HepG2 (cell line): ENCODE results near the gene RUVBL1. TPM values are rescaled to one million over a fixed set of nuclear protein-coding genes. Genes with fewer than 3 reads are reported as not detected.

ENCODE experiments used
- ERF ChIP-seq: IDR thresholded peaks from 2 replicates; pipeline ENCODE4 v1.6.1; 2018; ENCODE audit warnings: missing biosample characterization, missing genetic modification reagents
- HMG20A ChIP-seq: IDR thresholded peaks from 2 replicates; pipeline ENCODE4 v1.6.1; 2016; ENCODE audit warnings: borderline replicate concordance
- MAF1 ChIP-seq: sonication (generic); formaldehyde crosslinking; IDR thresholded peaks from 2 replicates; pipeline ENCODE4 v1.5.0; 2020; ENCODE audit warnings: missing genetic modification reagents, borderline replicate concordance
- NFE2 ChIP-seq: sonication (generic); formaldehyde crosslinking; IDR thresholded peaks from 2 replicates; pipeline ENCODE4 v1.4.0; 2020; ENCODE audit warnings: missing genetic modification reagents
- NR2F1 ChIP-seq, 2 experiments: fragments of 450-650 bp in 1 of 2; formaldehyde crosslinking in 1 of 2; IDR thresholded peaks; 2 replicates each; pipeline versions ENCODE4 v1.5.0 to v1.6.1; 2016 to 2020; ENCODE audit warnings: mild to moderate bottlenecking in 1 of 2, missing compliant biosample characterization in 1 of 2, missing genetic modification reagents in 1 of 2, moderate library complexity in 1 of 2
- RCOR2 ChIP-seq: IDR thresholded peaks from 2 replicates; pipeline ENCODE4 v1.6.1; 2016; ENCODE audit warnings: missing biosample characterization, missing genetic modification reagents
- SIN3A ChIP-seq: IDR thresholded peaks from 2 replicates; pipeline ENCODE4 v1.6.1; 2011; ENCODE audit warnings: low read depth, mild to moderate bottlenecking, control low read depth, low read length, borderline replicate concordance
- ZNF326 ChIP-seq: sonication (generic); formaldehyde crosslinking; IDR thresholded peaks from 2 replicates; pipeline ENCODE4 v1.4.0; 2020; ENCODE audit warnings: missing genetic modification reagents, borderline replicate concordance
- ZNF556 ChIP-seq: sonication (generic); formaldehyde crosslinking; IDR thresholded peaks from 2 replicates; pipeline ENCODE4 v1.4.0; 2020; ENCODE audit warnings: mild to moderate bottlenecking, missing genetic modification reagents, borderline replicate concordance
- ZNF577 ChIP-seq: sonication (generic); formaldehyde crosslinking; IDR thresholded peaks from 2 replicates; pipeline ENCODE4 v1.4.0; 2020; ENCODE audit warnings: mild to moderate bottlenecking, low read depth, missing genetic modification reagents, borderline replicate concordance
- polyA plus RNA-seq, 8 experiments: library from polyadenylated mRNA; depleted of rRNA in 3 of 8; stranded (reverse) in 7 of 8; unstranded in 1 of 8; fragments of >200 nt; fragmentation: Illumina TruSeq in 4 of 8; extraction: Trizol in 4 of 8; gene quantifications; 2 replicates each; pipeline versions ENCODE4 v1.2.1 to v1.2.3, GENCODE V29; 2011 to 2016; ENCODE audit warnings: low read depth in 4 of 8, missing spikeins in 1 of 8, mixed read lengths in 1 of 8; ENCODE audit not compliant: insufficient read depth in 1 of 8
- total RNA-seq, 5 experiments: library from RNA; depleted of rRNA; stranded (reverse); fragments of >200 nt; fragmentation: Illumina TruSeq; extraction: Trizol; gene quantifications; 2 replicates each; pipeline ENCODE4 v1.2.3, GENCODE V29; 2016; ENCODE audit warnings: low read depth in 1 of 5
- TF ChIP-seq, protein P1 (sequence below): sonication (generic); formaldehyde crosslinking; IDR thresholded peaks from 2 replicates; pipeline ENCODE4 v1.4.0; 2020; ENCODE audit warnings: mild to moderate bottlenecking, missing genetic modification reagents
- TF ChIP-seq, protein P2 (sequence below): sonication (generic); formaldehyde crosslinking; IDR thresholded peaks from 2 replicates; pipeline ENCODE4 v1.5.1; 2020; ENCODE audit warnings: mild to moderate bottlenecking, missing genetic modification reagents
- TF ChIP-seq, protein P3 (sequence below): sonication (generic); formaldehyde crosslinking; IDR thresholded peaks from 2 replicates; pipeline ENCODE4 v1.4.0; 2020; ENCODE audit warnings: missing genetic modification reagents

Gene RUVBL1
- total and polyA plus RNA-seq, 2 of the 13 experiments (the other 11 are each of a cell fraction or from before 2014, with no cell fraction given) = 32.7 to 86.3 TPM

DNA sequence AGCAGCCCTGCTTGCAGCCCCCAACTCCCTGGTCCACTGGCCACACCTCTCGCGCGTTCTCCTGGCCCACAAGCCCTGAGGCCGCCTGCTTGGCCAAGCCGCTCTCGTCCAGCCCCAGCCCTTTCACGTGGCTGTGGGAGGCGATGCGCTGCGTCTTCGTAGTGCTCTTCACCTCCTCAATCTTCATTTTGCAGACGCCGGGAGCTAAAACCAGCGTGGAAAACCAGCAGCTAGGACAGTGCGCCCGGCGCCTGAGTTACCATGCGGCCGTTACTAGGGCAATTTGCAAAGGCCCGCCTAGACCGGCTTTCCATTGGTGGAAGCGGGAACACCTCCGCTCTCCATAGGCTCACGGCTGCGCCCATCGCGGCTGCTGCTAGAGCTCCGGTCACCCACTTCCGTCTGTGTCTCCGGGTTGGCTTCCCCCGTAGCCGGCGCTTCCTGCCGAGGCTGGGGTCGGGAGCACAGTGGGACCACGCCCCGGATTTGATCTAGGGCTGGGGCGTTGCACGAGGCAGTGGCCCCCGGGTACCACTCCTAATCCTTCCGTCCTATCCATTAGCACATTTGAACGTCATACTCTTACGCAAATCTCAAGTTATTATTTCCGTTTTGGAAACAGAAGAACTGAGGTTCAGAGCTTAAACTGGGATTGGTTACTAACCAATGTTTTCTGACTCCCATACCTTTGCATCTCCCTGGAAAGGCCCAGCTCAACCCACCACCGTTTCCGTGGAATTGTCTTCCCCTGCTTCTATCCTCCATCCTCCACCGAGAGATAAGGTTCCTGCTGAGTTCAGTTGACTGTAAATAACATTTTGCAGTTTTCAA is at the start of gene RUVBL1 (continued):
- TF ChIP-seq, protein P1, sequence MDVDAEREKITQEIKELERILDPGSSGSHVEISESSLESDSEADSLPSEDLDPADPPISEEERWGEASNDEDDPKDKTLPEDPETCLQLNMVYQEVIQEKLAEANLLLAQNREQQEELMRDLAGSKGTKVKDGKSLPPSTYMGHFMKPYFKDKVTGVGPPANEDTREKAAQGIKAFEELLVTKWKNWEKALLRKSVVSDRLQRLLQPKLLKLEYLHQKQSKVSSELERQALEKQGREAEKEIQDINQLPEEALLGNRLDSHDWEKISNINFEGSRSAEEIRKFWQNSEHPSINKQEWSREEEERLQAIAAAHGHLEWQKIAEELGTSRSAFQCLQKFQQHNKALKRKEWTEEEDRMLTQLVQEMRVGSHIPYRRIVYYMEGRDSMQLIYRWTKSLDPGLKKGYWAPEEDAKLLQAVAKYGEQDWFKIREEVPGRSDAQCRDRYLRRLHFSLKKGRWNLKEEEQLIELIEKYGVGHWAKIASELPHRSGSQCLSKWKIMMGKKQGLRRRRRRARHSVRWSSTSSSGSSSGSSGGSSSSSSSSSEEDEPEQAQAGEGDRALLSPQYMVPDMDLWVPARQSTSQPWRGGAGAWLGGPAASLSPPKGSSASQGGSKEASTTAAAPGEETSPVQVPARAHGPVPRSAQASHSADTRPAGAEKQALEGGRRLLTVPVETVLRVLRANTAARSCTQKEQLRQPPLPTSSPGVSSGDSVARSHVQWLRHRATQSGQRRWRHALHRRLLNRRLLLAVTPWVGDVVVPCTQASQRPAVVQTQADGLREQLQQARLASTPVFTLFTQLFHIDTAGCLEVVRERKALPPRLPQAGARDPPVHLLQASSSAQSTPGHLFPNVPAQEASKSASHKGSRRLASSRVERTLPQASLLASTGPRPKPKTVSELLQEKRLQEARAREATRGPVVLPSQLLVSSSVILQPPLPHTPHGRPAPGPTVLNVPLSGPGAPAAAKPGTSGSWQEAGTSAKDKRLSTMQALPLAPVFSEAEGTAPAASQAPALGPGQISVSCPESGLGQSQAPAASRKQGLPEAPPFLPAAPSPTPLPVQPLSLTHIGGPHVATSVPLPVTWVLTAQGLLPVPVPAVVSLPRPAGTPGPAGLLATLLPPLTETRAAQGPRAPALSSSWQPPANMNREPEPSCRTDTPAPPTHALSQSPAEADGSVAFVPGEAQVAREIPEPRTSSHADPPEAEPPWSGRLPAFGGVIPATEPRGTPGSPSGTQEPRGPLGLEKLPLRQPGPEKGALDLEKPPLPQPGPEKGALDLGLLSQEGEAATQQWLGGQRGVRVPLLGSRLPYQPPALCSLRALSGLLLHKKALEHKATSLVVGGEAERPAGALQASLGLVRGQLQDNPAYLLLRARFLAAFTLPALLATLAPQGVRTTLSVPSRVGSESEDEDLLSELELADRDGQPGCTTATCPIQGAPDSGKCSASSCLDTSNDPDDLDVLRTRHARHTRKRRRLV (CRISPR knock-in tag) = peak; percentile 98
- TF ChIP-seq NFE2 (no peak), RCOR2 (CRISPR knock-in tag) (no peak), SIN3A (peak; percentile 94), ZNF556 (peak; percentile 68; the same call in 1 of the 2 replicates), HMG20A (CRISPR knock-in tag) (no peak), MAF1 (CRISPR knock-in tag) (0 out of 2 replicates have a peak, but pooled peaks have one; percentile 56), ZNF326 (no peak), ZNF577 (CRISPR knock-in tag) (no peak), ERF (CRISPR knock-in tag) (peak; percentile 86), NR2F1 (CRISPR knock-in tag; IDR thresholded peaks at IDR 0.05) (no peak)
- TF ChIP-seq, protein P2, sequence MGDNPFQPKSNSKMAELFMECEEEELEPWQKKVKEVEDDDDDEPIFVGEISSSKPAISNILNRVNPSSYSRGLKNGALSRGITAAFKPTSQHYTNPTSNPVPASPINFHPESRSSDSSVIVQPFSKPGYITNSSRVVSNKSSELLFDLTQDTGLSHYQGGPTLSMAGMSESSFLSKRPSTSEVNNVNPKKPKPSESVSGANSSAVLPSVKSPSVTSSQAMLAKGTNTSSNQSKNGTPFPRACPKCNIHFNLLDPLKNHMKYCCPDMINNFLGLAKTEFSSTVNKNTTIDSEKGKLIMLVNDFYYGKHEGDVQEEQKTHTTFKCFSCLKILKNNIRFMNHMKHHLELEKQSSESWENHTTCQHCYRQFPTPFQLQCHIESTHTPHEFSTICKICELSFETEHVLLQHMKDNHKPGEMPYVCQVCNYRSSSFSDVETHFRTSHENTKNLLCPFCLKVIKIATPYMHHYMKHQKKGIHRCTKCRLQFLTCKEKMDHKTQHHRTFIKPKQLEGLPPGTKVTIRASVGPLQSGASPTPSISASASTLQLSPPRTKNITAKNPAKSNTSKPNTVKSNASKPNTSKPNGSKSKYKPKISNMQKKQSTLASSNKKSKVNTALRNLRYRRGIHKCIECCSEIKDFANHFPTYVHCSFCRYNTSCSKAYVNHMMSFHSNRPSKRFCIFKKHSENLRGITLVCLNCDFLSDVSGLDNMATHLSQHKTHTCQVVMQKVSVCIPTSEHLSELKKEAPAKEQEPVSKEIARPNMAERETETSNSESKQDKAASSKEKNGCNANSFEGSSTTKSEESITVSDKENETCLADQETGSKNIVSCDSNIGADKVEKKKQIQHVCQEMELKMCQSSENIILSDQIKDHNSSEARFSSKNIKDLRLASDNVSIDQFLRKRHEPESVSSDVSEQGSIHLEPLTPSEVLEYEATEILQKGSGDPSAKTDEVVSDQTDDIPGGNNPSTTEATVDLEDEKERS (CRISPR knock-in tag) = peak; percentile 86; the same call in 1 of the 2 replicates
- TF ChIP-seq, protein P3, sequence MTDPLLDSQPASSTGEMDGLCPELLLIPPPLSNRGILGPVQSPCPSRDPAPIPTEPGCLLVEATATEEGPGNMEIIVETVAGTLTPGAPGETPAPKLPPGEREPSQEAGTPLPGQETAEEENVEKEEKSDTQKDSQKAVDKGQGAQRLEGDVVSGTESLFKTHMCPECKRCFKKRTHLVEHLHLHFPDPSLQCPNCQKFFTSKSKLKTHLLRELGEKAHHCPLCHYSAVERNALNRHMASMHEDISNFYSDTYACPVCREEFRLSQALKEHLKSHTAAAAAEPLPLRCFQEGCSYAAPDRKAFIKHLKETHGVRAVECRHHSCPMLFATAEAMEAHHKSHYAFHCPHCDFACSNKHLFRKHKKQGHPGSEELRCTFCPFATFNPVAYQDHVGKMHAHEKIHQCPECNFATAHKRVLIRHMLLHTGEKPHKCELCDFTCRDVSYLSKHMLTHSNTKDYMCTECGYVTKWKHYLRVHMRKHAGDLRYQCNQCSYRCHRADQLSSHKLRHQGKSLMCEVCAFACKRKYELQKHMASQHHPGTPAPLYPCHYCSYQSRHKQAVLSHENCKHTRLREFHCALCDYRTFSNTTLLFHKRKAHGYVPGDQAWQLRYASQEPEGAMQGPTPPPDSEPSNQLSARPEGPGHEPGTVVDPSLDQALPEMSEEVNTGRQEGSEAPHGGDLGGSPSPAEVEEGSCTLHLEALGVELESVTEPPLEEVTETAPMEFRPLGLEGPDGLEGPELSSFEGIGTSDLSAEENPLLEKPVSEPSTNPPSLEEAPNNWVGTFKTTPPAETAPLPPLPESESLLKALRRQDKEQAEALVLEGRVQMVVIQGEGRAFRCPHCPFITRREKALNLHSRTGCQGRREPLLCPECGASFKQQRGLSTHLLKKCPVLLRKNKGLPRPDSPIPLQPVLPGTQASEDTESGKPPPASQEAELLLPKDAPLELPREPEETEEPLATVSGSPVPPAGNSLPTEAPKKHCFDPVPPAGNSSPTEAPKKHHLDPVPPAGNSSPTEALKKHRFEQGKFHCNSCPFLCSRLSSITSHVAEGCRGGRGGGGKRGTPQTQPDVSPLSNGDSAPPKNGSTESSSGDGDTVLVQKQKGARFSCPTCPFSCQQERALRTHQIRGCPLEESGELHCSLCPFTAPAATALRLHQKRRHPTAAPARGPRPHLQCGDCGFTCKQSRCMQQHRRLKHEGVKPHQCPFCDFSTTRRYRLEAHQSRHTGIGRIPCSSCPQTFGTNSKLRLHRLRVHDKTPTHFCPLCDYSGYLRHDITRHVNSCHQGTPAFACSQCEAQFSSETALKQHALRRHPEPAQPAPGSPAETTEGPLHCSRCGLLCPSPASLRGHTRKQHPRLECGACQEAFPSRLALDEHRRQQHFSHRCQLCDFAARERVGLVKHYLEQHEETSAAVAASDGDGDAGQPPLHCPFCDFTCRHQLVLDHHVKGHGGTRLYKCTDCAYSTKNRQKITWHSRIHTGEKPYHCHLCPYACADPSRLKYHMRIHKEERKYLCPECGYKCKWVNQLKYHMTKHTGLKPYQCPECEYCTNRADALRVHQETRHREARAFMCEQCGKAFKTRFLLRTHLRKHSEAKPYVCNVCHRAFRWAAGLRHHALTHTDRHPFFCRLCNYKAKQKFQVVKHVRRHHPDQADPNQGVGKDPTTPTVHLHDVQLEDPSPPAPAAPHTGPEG = peak; percentile 33; the same call in 1 of the 2 replicates
